H1 (cell line): ENCODE results near the gene PXMP4.

Experiments used
- CTCF ChIP-seq, 3 experiments: IDR thresholded peaks; 1 replicate in 2 of 3; 2 replicates in 1 of 3; pipeline versions ENCODE4 v1.5.1 to v1.6.1; 2011; ENCODE audit warnings: low read length in 3 of 3, mild to moderate bottlenecking in 3 of 3, inconsistent platforms in 2 of 3, low read depth in 1 of 3, moderate library complexity in 1 of 3; ENCODE audit not compliant: insufficient read depth in 1 of 3; ENCODE audit errors: control extremely low read depth in 1 of 3
- EP300 ChIP-seq, 2 experiments: IDR thresholded peaks; 1 replicate in 1 of 2; 2 replicates in 1 of 2; pipeline ENCODE4 v1.6.1; 2011 to 2012; ENCODE audit warnings: low read depth in 2 of 2, low read length in 2 of 2, mild to moderate bottlenecking in 2 of 2, borderline replicate concordance in 1 of 2, inconsistent platforms in 1 of 2, moderate library complexity in 1 of 2
- EZH2 ChIP-seq: fragments of 200-600 bp; sonication (generic); IDR thresholded peaks from 2 replicates; pipeline ENCODE4 v1.7.1; 2012; ENCODE audit warnings: low read depth, mild to moderate bottlenecking, moderate library complexity, low read length, inconsistent platforms; ENCODE audit not compliant: severe bottlenecking
- HDAC6 ChIP-seq: IDR thresholded peaks from one replicate; pipeline ENCODE4 v1.7.1; 2012; ENCODE audit warnings: low read depth, mild to moderate bottlenecking, inconsistent platforms, low read length, moderate library complexity
- KDM1A ChIP-seq: fragments of 200-600, 300-600 bp; sonication (generic); IDR thresholded peaks from 2 replicates; pipeline ENCODE4 v1.7.1; 2016; ENCODE audit warnings: mild to moderate bottlenecking, low read length, borderline replicate concordance
- MAFK ChIP-seq: IDR thresholded peaks from 2 replicates; pipeline ENCODE4 v1.6.1; 2012; ENCODE audit warnings: low read depth, mild to moderate bottlenecking, improper control_type of control experiment, low read length
- POLR2A ChIP-seq, 2 experiments: IDR thresholded peaks; 1 replicate in 1 of 2; 2 replicates in 1 of 2; pipeline ENCODE4 v1.6.1; 2011; ENCODE audit warnings: low read depth in 2 of 2, low read length in 2 of 2, mild to moderate bottlenecking in 2 of 2; ENCODE audit errors: control extremely low read depth in 1 of 2
- POLR2AphosphoS5 ChIP-seq: IDR thresholded peaks from 2 replicates; pipeline ENCODE4 v1.6.1; 2011; ENCODE audit warnings: low read depth, low read length
- RAD21 ChIP-seq, 2 experiments: IDR thresholded peaks in 1 of 2; conservative IDR thresholded peaks in 1 of 2; 2 replicates each; pipeline ENCODE4 v1.6.1; 2011; ENCODE audit warnings: low read depth in 2 of 2, low read length in 2 of 2, improper control_type of control experiment in 1 of 2, inconsistent platforms in 1 of 2, mild to moderate bottlenecking in 1 of 2, moderate library complexity in 1 of 2
- SRF ChIP-seq: IDR thresholded peaks from 2 replicates; pipeline ENCODE4 v1.6.1; 2011; ENCODE audit warnings: mild to moderate bottlenecking, low read depth, low read length, moderate library complexity
- TBP ChIP-seq: IDR thresholded peaks from 2 replicates; pipeline ENCODE4 v1.6.1; 2011; ENCODE audit warnings: low read depth, low read length, improper control_type of control experiment
- TF ChIP-seq, protein P1 (sequence below): IDR thresholded peaks from 2 replicates; pipeline ENCODE4 v1.6.1; 2012; ENCODE audit warnings: inconsistent platforms
- TF ChIP-seq, protein P2 (sequence below): IDR thresholded peaks from 2 replicates; pipeline ENCODE4 v1.6.1; 2012; ENCODE audit warnings: low read length, inconsistent platforms
- TF ChIP-seq, protein P3 (sequence below): IDR thresholded peaks from 2 replicates; pipeline ENCODE4 v1.6.1; 2012; ENCODE audit warnings: inconsistent platforms

GRCh38 chr20:33667676-33668465, 52.2 kb downstream of the PXMP4 start:
- TF ChIP-seq POLR2AphosphoS5 (no peak), EP300 (IDR thresholded peaks at IDR 0.05; ENCODE audit: borderline replicate concordance in 1 of 2, low read depth in 2 of 2, low read length in 2 of 2) (no peak), CTCF (IDR thresholded peaks at IDR 0.05; ENCODE audit: control extremely low read depth in 1 of 3, insufficient read depth in 1 of 3, low read depth in 1 of 3, low read length in 3 of 3) (peak; percentile 90 to 97 (median 94)), HDAC6 (no peak), MAFK (no peak), EZH2 (no peak), SRF (no peak), POLR2A (IDR thresholded peaks at IDR 0.05; ENCODE audit: control extremely low read depth in 1 of 2, low read depth in 2 of 2, low read length in 2 of 2) (no peak), RAD21 (IDR thresholded peaks at IDR 0.05 in 1 of 2, conservative IDR thresholded peaks at IDR 0.05 in 1 of 2; ENCODE audit: low read depth in 2 of 2, low read length in 2 of 2) (peak; percentile 88 to 93), KDM1A (no peak), TBP (peak; percentile 36; the same call in 1 of the 2 replicates)
- TF ChIP-seq, protein P1, sequence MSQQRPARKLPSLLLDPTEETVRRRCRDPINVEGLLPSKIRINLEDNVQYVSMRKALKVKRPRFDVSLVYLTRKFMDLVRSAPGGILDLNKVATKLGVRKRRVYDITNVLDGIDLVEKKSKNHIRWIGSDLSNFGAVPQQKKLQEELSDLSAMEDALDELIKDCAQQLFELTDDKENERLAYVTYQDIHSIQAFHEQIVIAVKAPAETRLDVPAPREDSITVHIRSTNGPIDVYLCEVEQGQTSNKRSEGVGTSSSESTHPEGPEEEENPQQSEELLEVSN, result peak; percentile 29; the same call in 1 of the 2 replicates
- TF ChIP-seq, protein P2, sequence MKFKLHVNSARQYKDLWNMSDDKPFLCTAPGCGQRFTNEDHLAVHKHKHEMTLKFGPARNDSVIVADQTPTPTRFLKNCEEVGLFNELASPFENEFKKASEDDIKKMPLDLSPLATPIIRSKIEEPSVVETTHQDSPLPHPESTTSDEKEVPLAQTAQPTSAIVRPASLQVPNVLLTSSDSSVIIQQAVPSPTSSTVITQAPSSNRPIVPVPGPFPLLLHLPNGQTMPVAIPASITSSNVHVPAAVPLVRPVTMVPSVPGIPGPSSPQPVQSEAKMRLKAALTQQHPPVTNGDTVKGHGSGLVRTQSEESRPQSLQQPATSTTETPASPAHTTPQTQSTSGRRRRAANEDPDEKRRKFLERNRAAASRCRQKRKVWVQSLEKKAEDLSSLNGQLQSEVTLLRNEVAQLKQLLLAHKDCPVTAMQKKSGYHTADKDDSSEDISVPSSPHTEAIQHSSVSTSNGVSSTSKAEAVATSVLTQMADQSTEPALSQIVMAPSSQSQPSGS, result no peak
- TF ChIP-seq, protein P3, sequence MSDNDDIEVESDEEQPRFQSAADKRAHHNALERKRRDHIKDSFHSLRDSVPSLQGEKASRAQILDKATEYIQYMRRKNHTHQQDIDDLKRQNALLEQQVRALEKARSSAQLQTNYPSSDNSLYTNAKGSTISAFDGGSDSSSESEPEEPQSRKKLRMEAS, result peak; percentile 76
